ENCODE data around the gene RSAD1.

RSAD1 gene

DNA sequence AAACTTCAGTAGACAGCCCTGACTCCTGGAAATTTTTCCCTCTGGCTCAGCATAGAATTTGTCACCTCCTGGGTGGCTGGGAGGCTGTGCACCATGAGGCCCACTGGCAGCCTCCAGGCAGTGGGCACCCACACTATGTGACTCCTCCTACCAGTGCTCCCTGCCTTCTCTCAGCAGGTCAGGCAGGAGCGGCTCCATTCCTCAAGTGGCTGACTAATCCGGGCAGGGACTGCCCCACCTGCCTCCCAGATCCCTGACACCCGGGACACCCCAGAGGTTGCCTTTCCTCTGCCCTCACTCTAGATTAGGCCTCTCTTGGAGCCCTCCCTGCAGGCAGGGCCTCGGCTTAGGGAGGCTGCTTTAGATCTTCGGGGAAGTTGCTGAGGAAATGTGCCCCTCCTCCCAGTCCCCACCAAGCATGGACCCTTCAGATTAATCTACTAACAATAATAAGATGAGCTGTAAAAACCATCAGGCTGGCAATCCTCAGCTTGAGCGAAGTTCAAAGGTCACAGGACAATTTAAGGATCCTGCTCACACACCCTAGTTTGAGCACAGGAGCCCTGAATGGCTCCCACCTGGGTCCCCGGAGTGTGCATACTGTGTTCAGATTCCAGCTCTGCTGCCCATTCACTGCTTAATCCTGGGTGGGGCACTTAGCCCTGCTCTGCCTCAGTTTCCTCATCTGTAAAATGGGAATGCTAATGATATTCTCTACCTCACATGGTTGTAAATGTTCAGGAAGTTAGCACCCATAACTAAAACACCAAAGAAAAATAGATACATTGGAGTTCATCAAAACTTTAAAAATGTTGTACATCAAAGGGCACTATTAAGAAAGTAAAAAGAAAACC is 19.6 kb downstream of the RSAD1 start:
- DNase-seq, result no peak

DNA sequence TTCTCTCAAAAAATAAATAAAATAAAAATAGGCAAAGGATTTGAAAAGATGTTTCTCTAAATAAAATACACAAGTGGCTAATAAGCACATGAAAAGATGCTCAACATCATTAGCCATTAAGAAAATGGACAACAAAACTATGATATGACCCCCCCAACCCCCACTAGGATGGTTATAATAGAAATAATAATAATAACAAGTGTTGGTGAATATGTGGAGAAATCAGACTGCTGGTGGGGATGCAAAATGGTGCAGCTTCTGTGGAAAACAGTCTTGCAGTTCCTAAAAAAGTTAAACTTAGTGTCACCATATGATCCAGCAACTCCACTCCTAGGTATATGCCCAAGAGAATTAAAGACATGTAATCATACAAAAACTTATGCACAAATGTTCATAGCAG is 20.6 kb downstream of the RSAD1 start:
- no peak for DNase-seq

DNA sequence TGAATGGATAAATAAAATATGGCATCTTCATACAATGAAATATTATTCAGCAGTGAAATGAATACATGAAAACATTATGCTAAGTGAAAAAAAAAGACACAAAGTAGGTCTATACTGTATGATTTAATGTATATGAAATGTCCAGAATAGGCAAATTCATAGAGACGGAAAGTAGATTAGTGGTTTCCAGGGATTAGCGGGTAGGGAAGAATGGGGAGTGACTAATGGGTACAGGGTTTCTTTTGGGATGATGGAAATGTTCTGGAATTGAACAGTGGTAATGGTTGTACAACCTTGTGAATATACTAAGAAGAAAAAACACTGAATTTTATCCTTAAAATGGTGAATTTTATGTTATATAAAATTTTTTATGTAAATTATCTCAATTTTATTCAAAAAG is 21.1 kb downstream of the RSAD1 start:
- no peak for DNase-seq

DNA sequence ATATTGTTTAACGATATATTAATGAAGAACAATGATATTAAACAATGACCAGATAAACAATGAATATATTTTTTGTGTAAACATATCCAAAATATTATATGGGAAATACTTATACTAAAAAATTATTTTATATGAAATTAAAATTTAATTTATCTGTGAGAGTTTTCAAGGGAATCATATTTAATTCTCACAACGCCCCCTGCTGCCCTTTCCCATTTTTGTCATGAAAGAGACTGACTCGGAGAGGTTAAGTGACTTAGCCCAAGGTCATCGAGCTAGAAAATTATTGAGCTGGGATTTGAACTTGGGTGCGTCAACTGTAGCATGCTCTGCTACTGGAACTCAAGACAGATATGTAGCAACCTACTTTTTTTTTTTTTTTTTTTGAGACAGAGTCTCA is 22.4 kb downstream of the RSAD1 start:
- peak; percentile 44 to 48 for DNase-seq

DNA sequence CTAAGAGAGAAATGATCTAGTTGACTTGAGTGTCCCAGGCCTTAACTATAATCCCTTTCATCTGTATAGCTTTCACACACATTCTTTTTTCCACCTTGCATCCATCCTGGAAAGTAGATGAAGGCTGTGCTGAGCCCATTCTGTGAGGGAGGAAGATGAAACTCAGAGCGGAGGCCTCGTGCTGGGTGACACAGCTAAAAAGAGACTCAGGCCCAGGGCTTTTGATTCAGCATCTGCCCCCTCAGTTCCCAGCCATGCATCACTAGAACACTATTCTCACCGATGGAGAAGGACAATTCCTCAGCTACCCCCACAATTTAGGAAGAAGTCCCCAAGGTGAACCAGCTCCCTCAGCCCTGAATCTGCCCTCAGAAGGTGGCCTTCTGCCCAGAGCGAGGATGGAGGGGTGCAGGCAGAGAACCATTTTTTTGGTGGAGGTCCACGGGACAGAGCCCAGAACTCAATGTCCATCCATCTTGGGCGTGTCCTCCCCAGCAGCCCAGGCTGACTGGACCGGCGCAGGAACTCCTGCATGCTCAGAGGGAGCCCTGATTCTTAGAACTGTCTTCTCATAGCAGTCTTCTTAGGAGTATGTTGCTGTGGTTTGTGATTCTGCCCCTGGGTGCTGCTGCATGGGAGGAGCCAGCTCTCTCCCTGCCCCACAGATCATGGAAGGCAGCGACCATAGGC is 23.8 kb downstream of the RSAD1 start:
- DNase-seq, result no peak

DNA sequence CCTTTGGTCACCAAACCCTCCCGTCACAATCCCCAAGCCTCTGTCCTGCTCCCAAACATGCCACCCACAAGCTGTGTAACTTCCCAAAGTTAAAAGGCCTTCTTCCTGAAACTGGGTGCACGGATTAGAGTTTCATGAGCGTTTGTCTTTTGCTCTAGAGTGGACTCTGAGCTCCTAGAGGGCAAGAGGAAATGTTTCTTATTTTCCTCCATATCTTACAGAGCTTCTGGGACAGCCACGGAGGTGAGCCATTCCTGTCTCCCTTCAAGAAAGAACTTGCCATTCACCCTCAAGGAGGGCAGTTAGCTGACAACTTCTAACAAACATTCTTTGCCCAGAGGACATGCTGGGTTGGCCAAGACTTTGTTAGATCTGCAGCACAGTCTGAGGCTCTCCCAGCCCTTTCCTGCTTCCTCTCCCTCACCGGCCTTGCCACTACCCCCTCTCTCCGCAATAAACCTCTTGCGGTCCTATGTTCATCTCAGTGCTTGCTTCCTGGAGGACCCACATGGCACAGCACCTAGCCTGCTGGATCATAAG is 27.0 kb downstream of the RSAD1 start:
- DNase-seq, result no peak

DNA sequence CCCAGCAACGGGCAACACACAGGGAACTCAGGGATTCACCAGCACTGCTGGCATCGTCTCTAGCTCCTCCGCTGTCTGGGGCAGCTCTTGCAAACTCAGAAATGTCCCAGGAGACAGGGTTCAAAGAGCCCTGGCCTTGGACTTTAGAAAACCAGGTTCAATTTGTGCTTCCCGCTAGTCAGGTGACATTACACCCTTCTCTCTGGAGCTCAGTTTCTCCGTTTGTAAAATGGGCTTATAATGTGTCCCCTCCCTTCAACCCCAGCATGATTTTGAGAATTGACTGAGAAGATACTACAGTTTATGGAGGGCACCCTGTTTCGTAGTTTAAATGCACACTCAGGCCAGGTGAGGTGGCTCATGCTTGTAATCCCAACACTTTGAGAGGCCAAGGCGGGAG is 27.6 kb downstream of the RSAD1 start:
- DNase-seq, result no peak

DNA sequence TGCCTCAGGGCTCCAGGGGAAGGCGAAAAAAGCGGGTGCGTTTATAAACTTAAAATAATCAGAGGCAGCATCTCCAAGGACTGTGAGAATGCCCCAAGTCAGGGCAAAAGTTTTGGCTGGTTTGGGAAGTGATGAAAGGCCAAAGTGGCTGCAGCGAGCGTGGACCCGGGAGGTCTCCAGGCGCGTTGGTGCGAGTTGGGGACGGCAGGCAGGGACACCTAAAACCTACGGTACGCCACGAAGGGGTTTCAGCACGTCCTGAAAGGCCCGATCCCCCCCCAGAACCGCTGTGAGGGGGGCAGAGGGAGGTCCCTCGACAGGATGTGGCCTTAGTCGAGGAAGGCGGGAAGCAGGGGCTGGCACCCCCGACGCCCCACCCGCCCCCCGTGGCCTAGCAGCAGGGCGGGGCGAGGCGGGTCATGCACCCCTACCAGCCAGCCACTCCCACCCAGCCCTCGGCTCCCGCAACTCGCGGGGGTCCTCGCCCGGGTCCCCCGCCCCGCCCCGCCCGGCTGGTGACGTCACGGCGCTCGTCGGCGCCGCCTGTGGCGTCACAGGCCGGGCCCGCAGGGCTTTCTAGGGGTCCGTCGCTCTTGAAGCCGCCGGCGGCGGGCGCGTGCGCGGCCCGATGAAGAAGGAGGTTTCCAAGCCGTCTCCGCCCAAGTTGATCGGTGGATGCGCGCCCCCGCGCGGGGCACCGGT is 29.4 kb downstream of the RSAD1 start, which contains the start of gene MYCBPAP:
TSS of gene MYCBPAP (plus strand) at position 569 of the 702 bp plus-strand sequence. CDS start 236 bp downstream, outside the sequence.
- DNase-seq, result peak; percentile 80 to 86

DNA sequence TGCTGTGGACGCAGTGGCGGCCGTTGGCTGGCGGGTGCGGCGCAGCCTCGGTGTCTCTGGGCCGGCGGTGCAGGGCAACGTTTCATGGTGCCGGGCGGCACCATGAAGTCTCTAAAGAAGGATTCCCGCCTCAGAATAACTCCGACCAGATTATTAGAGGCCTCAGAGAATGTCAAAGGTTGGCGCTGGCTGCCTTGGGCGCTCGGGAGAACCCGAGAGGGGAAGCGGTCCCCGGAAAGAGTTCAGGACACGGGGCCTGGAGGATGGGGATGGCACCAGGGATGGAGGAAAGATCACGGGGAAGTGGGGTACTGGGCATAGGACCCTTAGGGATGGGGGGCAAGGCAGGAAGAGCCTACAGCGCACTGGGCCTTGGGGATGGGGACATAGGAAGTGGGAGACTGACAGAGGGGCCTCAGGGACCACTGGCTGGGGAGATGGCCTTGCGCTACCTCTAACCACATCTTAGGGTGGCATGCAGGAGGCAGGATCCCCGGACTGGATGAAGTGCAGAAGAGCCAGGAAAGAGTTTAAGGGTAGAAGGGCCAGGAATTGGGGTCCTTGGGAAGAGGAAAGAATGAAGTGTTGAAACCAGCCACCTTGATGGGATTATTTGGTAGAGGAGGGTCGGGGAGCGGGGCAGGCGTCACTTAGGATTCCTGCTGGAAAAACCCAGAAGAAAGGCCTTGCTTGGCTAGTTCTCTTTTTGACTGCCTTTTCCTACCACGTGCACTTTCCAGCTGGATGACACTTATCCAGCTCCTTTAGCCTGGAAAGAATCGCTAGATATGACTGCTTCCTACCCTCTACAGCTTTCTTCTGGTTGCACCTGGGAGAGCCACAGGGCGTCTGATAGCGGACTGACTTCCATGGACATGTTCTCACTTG is 30.2 kb downstream of the RSAD1 start:
- no peak for DNase-seq

DNA sequence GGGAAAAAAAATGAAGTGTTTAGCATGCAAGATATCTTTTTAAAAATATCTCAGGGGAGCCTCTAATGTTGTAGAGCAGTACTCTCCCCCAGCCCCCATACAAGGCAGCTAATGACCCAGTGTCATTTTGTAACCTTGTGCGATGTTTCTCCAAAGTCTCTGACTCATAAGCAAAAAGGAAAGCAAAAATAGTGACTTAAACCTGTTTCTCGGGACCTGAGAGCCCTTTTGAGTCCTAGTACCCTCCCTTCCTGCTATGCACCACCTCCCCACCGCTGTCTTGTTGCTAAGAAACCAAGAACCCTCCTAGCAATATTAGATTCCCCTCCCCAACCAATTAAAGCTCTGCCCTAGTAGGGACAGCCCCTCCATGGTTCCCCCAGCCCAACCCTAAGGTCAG is 32.4 kb downstream of the RSAD1 start:
- peak; percentile 56 to 64 for DNase-seq

DNA sequence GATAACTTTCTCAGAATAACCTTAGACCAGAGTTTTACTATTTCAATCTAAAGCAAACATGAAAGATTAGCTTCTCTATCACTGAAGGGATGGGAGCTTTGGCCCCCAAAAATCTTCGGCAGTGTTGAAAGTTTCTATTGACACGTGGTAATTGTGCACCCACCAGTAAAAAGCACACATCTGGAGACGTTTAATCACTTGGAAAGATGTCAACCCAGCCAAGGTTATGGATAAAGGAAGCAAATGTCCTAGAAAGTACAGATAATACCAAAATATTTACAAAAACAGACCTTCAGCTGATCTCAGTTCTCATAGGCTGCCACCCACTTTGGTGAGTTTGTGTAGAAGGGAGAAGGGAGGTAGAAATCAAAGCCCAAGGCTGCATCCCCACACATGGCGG is 34.8 kb downstream of the RSAD1 start:
- DNase-seq, result no peak

DNA sequence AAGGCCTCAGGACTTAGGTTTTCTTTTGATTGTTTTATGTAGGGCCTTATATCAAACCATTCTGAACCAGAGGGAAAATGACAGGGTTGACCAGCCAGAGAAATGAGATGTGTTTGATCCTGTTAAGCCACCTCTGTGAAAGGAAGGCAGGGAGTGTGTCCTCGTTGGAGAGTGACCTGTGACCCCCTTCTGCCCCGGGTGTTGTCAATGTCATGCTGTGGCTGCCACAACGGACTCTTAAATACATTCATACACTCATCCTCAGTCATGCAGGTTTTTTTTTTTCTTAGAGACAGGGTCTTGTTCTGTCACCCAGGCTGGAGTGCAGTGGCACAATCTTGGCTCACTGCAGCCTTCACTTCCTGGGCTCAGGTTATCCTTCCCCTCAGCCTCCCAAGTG is 35.7 kb downstream of the RSAD1 start:
- no peak for DNase-seq

DNA sequence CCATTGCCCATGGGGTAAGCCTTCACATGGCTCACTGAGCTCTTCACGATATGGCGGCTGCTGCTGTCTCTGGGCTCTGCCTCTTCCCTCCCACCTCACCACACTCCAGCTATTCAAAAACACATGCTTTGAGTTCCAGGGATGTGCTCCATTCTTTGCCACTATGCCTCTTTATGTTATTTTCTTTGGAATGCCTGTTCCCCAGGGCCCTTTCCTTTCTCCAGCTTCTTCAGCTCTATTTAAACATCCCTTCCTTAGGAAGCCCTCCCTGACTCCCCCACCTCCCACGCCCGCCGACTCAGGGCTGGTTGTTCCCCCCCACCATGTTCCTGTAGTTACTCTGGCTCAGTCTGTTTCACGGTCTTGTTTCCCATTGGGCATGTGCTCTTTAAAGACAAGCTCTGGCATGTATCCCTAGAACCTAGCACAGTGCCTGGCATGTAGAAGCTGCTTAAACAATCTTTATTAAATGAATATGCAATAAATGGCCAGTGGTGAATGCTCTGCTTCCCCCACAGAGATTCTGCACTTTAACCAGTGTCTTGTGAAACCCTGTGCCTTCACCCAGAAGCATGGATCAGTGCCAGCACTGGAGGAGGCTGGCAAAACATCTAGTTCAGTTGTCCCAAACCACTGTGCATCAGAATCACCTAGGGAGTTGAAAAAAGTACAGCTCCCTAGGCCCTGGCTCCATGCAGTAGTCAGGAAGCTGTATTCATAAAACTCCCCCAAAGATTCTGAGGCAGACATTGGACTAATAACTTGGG is 36.5 kb downstream of the RSAD1 start:
- no peak for DNase-seq

DNA sequence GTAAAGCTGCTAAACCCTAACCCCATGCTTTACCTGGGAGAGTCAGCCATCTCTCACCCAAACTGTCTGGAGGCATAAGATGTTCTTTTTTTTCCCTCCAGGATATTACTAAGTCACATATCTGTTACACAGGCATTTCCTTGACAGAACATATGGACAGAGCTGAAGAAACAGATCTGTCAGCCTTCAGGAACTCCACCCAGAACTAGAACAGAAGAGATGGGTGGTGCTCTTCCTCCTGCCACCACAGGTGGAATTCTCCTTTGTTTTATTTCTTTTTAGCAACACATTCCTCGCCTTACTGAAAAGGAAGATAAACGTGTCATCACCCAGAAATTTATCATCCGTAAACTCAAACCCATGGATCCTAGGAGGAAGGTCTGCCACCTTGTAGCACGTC is 38.4 kb downstream of the RSAD1 start:
- no peak for DNase-seq

DNA sequence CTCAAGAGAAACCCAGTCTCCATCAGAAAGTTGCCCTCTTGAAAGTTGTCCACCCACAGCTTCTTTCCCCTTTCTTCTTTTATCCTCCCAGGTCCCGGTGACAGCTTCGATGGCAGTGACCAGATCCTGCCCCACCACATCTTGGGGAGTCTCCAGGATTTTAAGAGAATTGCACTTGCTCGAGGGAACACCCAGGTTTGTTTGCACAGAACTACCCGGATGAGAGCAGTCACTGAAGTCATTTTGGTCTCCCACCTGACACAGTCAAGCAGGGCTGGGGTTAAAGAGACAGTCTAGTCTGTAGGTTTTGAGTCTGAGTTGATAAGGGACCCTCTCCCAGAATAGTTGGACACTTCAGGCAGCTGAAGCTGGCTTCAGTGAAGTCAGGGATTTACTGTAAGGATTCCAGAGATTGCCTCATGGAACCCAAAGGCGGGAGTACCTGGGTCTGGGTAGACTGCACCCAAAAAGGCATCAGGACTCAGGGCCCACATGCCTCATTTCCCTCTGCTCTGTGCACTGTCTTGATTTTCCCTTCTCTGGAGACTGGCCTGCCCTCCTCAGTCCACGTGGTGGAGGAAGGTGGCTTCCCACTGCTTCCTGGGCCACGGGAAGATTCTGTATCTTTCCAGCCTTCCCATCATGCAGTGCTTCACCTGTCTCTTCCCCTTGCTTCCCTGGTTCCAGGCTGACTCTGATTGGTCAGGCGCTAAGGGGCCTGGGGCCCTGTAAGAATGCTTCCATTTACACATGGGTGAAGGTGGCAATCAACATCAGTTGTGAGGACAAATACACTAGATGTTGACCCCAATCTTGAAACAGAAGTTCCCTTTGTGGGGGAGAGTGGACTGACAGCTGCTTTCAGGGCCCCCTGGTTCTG is 39.1 kb downstream of the RSAD1 start:
- no peak for DNase-seq

DNA sequence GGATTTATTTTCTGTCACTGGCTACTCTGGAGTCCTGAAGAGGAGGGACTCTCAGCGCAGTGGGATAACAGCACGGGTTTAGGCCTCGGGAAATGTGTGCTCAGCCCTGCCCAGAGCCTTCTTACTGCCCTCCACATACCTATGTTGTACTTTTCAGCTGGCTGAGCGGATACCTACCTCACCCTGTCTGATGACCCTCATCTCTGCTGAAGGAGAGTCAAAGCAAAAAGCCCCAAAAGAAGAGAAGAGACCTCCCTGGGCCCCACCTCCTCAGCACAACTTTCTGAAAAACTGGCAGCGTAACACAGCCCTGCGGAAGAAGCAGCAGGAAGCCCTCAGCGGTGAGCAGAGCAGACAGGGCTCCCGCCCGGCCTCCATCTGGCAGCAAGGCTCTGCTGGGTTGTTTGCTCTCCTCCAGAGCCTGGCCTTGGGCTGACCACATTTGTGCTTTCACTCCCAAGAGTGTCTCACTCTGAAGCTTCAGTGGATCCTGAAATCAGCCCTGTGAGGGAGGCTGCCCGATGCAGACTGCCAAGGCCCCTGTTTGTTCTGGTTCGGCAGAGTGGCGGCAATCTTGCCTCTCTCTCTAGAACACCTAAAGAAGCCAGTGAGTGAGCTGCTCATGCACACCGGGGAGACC is 39.8 kb downstream of the RSAD1 start:
- DNase-seq, result no peak

DNA sequence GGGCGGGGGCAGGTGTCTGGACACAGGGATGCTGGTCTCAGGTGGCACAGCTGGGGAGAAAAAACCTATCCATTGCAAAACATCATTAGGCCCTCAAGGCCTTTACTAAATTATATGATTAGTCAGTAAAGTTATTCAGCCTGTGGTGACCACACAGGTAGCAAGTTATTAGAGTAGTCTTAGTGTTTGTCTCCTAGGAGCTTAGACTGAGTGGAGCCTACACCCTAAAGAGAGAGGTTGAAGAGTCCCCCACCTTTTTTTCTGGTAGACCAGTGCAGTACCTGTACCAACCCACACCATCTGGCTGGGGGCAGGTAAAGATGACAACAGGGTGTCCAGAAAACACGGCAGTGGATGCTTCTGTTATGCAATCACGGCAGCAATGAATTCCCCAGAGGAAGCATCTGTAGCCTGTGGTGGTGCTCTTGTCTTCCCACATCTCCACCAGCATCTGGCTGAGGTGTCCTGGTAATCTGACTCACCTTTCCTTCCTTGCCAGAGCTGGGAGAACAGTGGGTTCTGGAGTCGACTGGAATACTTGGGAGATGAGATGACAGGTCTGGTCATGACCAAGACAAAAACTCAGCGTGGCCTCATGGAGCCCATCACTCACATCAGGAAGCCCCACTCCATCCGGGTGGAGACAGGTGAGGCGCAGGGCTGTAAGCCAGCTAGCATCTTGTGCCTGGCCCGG is 40.6 kb downstream of the RSAD1 start:
- DNase-seq, result no peak

DNA sequence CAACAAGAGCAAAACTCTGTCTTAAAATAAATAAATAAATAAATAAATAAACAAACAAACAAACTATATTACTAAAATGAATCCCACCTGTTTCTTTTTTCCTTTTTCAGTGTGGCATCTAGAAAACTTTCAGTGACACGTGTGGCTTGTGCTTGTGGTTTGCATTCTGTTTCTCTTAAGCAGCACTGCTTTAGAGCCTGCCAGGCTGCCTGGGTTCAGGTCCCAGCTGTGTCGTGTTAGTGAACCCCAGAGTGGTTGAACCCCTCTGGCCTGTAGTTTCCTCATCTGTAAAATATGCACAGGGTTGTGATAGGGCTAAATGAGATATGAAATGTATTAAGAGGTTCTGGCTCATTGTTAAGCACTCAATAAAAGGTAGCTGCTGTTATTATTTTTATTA is 41.8 kb downstream of the RSAD1 start:
- no peak for DNase-seq

DNA sequence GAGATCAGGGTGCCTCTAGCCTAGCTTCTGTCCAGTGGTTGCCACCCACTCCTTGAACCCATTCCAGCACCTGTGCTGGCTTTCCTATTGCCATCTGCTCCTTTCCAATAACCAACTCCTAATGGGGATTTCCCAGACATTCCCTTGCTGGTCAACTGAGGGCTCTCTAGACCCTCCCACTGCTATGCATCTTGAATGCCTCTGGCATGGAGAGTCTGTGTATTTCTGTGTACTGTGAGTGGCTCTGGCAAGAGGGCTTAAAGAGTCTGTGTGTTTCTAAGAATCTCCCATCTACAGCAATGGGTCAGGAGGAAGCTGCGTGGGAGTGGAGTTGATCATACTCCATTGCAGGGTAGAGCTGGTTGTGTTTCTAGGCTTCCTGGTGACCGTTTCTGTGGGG is 42.9 kb downstream of the RSAD1 start:
- DNase-seq, result no peak

Measured in stimulated activated CD4-positive, alpha-beta T cell treated with anti-CD3 and anti-CD28 coated beads, Interleukin-2, amount 100 ng/mL, for 24 hours (primary cell).